Small intestine (tissue), 7 donors: ENCODE measurements around the gene RTEL1. TPM values are rescaled to one million over a fixed set of nuclear protein-coding genes. Genes with fewer than 3 reads are reported as not detected.
"Not testable (repeated sequence)": the region's sequence is repeated elsewhere in the genome, so short reads cannot be mapped to it uniquely, and the experiment has no call there.

Experiments used
- DNase-seq, 2 donors: peaks; one replicate each; pipeline versions ENCODE4 v3.0.0 to v3.0.0-alpha.2; 2013
- FAIRE-seq: peaks from 2 replicates; lab custom pipeline; 2012; peaks lifted over from hg19 to GRCh38; lab: Jason Lieb, UNC
- H3K27ac ChIP-seq, 3 donors: one replicate each; pipeline ENCODE4 v1.5.1; 2013; ENCODE audit warnings: low read length in 2 of 3, mild to moderate bottlenecking in 2 of 3, control low read depth in 1 of 3, inconsistent platforms in 1 of 3, low read depth in 1 of 3, moderate library complexity in 1 of 3
- H3K27me3 ChIP-seq, 3 donors: one replicate each; pipeline ENCODE4 v1.6.1; 2013; ENCODE audit warnings: low read length in 3 of 3, inconsistent platforms in 1 of 3; ENCODE audit not compliant: control insufficient read depth in 3 of 3, insufficient read depth in 3 of 3
- H3K36me3 ChIP-seq, 3 donors: one replicate each; pipeline ENCODE4 v1.6.1; 2013; ENCODE audit warnings: low read length in 3 of 3, inconsistent platforms in 1 of 3, low read depth in 1 of 3, mild to moderate bottlenecking in 1 of 3, moderate library complexity in 1 of 3; ENCODE audit not compliant: control insufficient read depth in 3 of 3, insufficient read depth in 2 of 3
- H3K4me1 ChIP-seq, 3 donors: one replicate each; pipeline ENCODE4 v1.6.1; 2013; ENCODE audit warnings: low read length in 2 of 3, inconsistent platforms in 1 of 3, low read depth in 1 of 3, mild to moderate bottlenecking in 1 of 3, moderate library complexity in 1 of 3; ENCODE audit not compliant: control insufficient read depth in 3 of 3, insufficient read depth in 2 of 3
- H3K4me3 ChIP-seq, 3 donors: one replicate each; pipeline ENCODE4 v1.5.1; 2013; ENCODE audit warnings: low read length in 3 of 3, control low read depth in 1 of 3, inconsistent platforms in 1 of 3, low read depth in 1 of 3, mild to moderate bottlenecking in 1 of 3, moderate library complexity in 1 of 3
- H3K9me3 ChIP-seq, 2 donors: one replicate each; pipeline ENCODE4 v1.6.1; 2013; ENCODE audit warnings: low read depth in 1 of 2, low read length in 1 of 2; ENCODE audit not compliant: control insufficient read depth in 2 of 2, insufficient read depth in 1 of 2
- WGBS, 3 donors: extraction: QIAGEN DNeasy Blood & Tissue Kit; methylation state at CpG; one replicate each; pipeline ENCODE4 v1.1.7; 2013; 5-methylcytosine and 5-hydroxymethylcytosine counted together
- polyA plus RNA-seq, 4 donors: library from polyadenylated mRNA; stranded (reverse) in 3 of 4; unstranded in 1 of 4; fragments of 200-250 nt in 3 of 4; fragments of 120-200 nt in 1 of 4; gene quantifications; one replicate each; pipeline versions ENCODE4 v1.2.1 to v1.2.3, GENCODE V29; 2013
- donor health status: healthy with polysubstance abuse.
- donor health status: control.
- donor health status: control.
- donor health status: Bipolar disorder and iron deficiency.
- donor health status: healthy.

Gene RTEL1
- polyA plus RNA-seq, 4 donors: 3.5 to 15.0 (median 10.5) TPM

DNA sequence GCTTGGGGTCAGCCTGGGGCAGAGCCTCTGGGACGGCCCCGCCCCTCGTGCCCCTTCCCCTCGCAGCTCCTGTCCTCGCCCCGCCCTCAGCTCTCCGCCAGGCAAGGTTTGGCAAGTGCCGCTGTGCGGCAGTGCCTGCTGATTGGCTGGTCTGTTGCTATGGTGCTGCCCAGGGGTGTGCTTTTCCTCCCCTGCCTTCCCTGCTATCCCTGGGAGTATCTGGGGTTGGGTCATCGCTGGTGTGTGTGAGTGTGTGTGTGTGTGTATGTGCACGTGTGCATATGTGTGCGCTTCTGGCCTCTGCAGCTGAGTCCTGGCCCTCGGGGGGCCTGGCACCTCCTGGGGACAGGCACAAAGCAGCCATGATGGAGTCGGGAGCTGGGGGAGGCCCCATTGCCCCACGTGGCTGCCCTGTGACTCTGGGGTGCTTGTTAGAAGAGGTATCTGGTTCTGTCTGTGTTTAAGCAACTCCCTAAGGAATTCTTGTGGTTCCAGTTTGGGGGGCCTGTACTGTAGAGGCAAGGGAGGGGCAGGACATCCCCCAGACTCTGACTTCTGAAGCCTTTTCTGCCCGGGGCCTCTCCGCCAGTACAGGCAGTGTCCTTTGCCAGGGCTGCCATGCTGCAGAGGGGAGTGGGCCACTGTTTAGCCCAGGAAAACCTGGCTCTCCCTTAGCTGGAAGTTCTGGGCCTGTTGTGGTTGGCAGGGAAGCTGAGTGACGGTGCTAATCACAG, 6.9 kb downstream of the RTEL1 start:
- Histone ChIP-seq H3K27me3 (no peaks in the 10 kb centered on the region), H3K36me3 (peaks cover 6 to 77% (median 12%) of the 10 kb centered on the region in 3 donors), H3K27ac (no peak overlapping the region), H3K4me3 (no peak overlapping the region), H3K4me1 (no peaks in the 10 kb centered on the region), H3K9me3 (no peaks in the 10 kb centered on the region)
- WGBS, 3 donors: 76 to 89% (median 81%) methylated on average over 16 to 18 of the region's 18 CpGs
- FAIRE-seq: no peak
- no peak for DNase-seq

DNA sequence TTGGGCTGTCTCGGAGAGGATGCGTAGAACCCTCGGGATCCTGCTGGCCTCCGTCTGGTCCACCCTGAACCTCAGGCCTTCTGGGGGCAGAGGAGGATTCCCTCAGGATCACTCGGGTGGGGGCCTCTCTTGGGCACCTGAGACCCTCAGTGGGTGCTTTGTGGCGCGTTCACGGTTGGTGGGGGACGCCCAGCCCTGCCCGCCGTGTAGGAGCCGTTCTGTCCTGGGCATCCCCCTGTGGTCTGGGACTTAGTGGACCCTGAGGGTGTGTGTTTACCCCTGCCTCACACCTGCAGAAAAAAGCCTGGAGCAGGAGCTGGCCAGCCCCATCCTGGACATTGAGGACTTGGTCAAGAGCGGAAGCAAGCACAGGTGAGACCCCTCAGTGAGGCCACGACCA, 7.6 kb downstream of the RTEL1 start:
- FAIRE-seq (no peak), DNase-seq (no peak)
- H3K27me3 ChIP-seq: no peaks in the 10 kb centered on the region
- no peaks in the 10 kb centered on the region for H3K4me1 ChIP-seq
- WGBS, 3 donors: 96 to 97% (median 97%) methylated on average over 14 of the region's 14 CpGs
- no peak overlapping the region for H3K4me3 ChIP-seq
- peaks cover 6 to 78% (median 12%) of the 10 kb centered on the region in 3 donors for H3K36me3 ChIP-seq
- H3K9me3 ChIP-seq: no peaks in the 10 kb centered on the region
- H3K27ac ChIP-seq: no peak overlapping the region

DNA sequence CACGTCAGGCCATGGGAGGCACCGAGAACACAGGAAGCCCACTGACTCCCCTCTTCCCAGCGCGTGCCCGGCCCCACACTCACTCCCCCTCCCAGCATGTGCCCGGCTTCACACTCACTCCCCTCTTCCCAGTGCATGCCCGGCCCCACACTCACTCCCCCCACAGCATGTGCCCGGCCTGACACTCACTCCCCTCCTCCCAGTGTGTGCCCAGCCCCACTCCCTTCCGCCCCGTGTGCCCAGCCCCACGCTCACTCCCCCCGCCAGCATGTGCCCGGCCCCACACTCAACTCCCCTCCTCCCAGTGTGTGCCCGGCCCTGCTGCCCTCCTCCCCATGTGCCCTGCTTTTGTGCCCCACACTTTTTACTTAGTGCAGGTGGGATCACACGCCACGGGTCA, 9.7 kb downstream of the RTEL1 start:
- Histone ChIP-seq H3K4me1 (no peaks in the 10 kb centered on the region), H3K4me3 (no peak overlapping the region), H3K27ac (no peak overlapping the region), H3K36me3 (peaks cover 3 to 66% (median 15%) of the 10 kb centered on the region in 3 donors), H3K9me3 (no peaks in the 10 kb centered on the region), H3K27me3 (no peaks in the 10 kb centered on the region)
- FAIRE-seq: no peak
- WGBS, 3 donors: 93 to 97% (median 97%) methylated on average over 14 to 16 of the region's 16 CpGs
- DNase-seq: no peak

DNA sequence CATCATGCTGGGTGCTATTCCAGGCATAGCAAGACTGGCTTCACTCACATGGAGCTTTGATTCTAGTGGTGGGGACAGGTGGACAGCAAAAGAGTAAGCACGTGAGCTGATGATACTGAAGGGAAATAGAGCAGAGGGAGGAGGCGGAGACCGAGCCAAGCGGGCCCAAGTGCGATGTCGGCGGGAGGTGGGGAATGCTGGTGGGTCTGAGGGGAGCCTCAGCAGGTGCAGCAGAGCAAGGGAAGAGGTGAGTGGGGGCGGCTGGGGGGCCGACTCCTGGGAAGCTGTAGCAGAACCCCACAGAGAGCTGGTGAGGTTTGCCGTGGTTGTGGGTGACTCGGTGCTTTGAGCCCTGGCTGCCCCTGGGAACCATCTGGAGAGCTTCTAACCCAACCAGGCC, 10.2 kb downstream of the RTEL1 start:
- WGBS, 3 donors: 92 to 95% (median 93%) methylated on average over 11 of the region's 11 CpGs
- H3K36me3 ChIP-seq: peaks cover 0 to 62% (median 14%) of the 10 kb centered on the region in 3 donors
- no peaks in the 10 kb centered on the region for H3K9me3 ChIP-seq
- no peak for FAIRE-seq
- no peak overlapping the region for H3K4me3 ChIP-seq
- H3K4me1 ChIP-seq: no peaks in the 10 kb centered on the region
- no peaks in the 10 kb centered on the region for H3K27me3 ChIP-seq
- DNase-seq: no peak
- H3K27ac ChIP-seq: no peak overlapping the region

DNA sequence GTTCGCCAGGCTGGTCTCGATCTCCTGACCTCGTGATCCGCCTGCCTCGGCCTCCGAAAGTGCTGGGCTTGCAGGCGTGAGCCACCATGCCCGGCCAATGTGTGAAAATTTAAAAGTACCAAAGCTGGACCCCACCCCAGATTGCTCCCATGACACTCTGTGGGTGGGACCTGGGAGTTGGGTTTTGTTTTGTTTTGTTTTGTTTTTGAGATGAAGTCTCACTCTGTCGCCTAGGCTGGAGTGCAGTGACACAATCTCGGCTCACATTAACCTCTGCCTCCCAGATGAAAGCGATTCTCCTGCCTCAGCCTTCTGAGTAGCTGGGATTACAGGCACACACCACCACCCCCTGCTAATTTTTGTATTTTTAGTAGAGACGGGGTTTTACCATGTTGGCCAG, 13.6 kb downstream of the RTEL1 start:
- not testable (repeated sequence) for H3K4me1 ChIP-seq, H3K27me3 ChIP-seq, H3K9me3 ChIP-seq, DNase-seq, H3K27ac ChIP-seq, H3K4me3 ChIP-seq, FAIRE-seq
- WGBS, 3 donors: 93 to 97% (median 96%) methylated on average over 12 of the region's 12 CpGs
- peaks cover 0 to 55% (median 13%) of the 10 kb centered on the region in 3 donors for H3K36me3 ChIP-seq

DNA sequence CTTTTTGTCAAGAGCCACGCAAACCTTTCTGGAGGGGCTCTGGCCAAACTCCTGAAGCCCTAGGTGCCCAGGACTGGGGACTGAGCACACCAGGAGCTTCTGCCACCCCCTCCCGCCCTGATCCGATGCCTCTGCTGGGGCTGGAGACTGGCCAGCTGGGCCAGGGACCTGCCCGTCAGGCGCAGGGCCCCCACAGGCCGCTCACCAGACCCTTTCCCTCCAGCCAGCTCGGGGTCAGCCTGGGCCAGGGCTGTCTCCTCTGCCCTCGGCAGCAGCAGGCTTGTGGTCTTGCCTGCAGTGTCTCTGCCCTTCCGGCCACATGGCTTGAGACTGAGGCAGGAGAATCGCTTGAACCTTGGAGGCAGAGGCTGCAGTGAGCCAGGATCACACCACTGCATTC, 14.6 kb downstream of the RTEL1 start:
- H3K27me3 ChIP-seq: no peaks in the 10 kb centered on the region
- no peaks in the 10 kb centered on the region for H3K9me3 ChIP-seq
- no peaks in the 10 kb centered on the region for H3K4me1 ChIP-seq
- H3K36me3 ChIP-seq: peaks cover 0 to 53% (median 8%) of the 10 kb centered on the region in 3 donors
- H3K27ac ChIP-seq: no peak overlapping the region
- DNase-seq: no peak
- FAIRE-seq: no peak
- WGBS, 3 donors: 93 to 100% (median 99%) methylated on average over 9 to 10 of the region's 10 CpGs
- no peak overlapping the region for H3K4me3 ChIP-seq

DNA sequence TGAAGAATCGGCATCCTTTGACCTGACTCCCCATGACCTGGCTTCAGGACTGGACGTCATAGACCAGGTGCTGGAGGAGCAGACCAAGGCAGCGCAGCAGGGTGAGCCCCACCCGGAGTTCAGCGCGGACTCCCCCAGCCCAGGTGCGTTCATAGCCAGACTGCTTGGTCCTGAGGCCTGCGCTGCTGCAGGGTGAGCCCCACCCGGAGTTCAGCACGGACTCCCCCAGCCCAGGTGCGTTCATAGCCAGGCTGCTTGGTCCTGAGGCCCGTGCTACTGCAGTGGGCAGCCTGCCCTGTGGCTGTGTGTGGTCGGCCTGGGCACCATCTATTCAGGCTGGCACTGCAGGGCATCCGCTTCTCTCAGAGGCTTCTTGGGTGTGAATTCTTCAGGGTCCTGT, 15.8 kb downstream of the RTEL1 start:
- Histone ChIP-seq H3K27me3 (no peaks in the 10 kb centered on the region), H3K4me1 (no peaks in the 10 kb centered on the region), H3K27ac (no peak overlapping the region), H3K4me3 (no peak overlapping the region), H3K9me3 (no peaks in the 10 kb centered on the region), H3K36me3 (peaks cover 0 to 52% (median 2%) of the 10 kb centered on the region in 3 donors)
- no peak for DNase-seq
- FAIRE-seq: no peak
- WGBS, 3 donors: 90 to 97% (median 94%) methylated on average over 14 of the region's 14 CpGs

DNA sequence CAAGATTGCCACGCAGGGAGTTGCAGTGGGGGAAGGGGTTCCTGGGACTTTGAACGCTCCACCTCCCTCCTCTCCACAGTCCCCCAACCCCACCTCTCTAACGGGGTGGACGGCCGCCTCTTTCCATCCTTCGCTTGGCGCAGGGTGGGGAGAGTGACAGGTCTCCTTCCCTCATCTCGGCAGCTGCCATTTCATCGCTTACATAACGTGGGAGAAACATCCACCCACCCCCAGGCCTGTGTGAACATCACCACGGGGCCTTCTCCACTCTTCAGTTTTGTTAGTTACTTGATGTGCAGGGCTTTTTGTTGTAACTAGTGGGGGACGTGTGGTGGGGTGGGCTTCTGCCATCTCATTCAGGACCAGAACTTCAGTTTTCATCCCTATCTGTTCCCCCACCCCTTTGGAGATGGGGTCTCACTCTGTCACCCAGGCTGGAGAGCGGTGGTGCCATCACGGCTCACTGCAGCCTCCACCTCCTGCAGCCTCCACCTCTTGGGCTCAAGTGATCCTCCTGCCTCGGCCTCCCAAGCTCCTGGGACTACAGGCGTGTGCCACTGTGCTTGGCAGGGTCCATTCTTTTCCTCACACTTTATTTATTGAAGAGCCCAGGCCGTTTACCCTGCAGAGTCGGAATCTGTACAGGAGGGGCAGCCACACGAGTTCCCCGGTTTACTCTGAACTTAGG, 17.7 kb downstream of the RTEL1 start:
- H3K27me3 ChIP-seq: no peaks in the 10 kb centered on the region
- no peak for FAIRE-seq
- WGBS, 3 donors: 93 to 95% (median 93%) methylated on average over 18 to 20 of the region's 20 CpGs
- H3K36me3 ChIP-seq: peaks cover 3 to 66% (median 5%) of the 10 kb centered on the region in 3 donors
- H3K4me1 ChIP-seq: no peaks in the 10 kb centered on the region
- H3K4me3 ChIP-seq: no peak overlapping the region
- no peaks in the 10 kb centered on the region for H3K9me3 ChIP-seq
- H3K27ac ChIP-seq: no peak overlapping the region
- DNase-seq: no peak
